Skeletal muscle satellite cell (primary cell): ENCODE results near the gene AGO3.

Experiments
- H3K27me3 ChIP-seq: 2 replicates; pipeline ENCODE4 v1.7.0; 2013; ENCODE audit warnings: low read length; ENCODE audit not compliant: control insufficient read depth, insufficient read depth
- H3K36me3 ChIP-seq: 2 replicates; pipeline ENCODE4 v1.7.0; 2013; ENCODE audit warnings: mild to moderate bottlenecking, control low read depth, low read length; ENCODE audit not compliant: insufficient read depth
- H3K4me1 ChIP-seq: 2 replicates; pipeline ENCODE4 v1.7.0; 2013; ENCODE audit warnings: low read length; ENCODE audit not compliant: control insufficient read depth, insufficient read depth
- H3K4me2 ChIP-seq: 2 replicates; pipeline ENCODE4 v1.7.0; 2013; ENCODE audit warnings: mild to moderate bottlenecking, low read length
- H3K4me3 ChIP-seq: 2 replicates; pipeline ENCODE4 v1.7.0; 2013; ENCODE audit warnings: low read length
- H3K9ac ChIP-seq: 2 replicates; pipeline ENCODE4 v1.7.0; 2013; ENCODE audit warnings: mild to moderate bottlenecking, low read depth, low read length, moderate library complexity
- H3K9me3 ChIP-seq: replicated peaks from 2 replicates; pipeline ENCODE4 v1.7.0; 2013; ENCODE audit warnings: mild to moderate bottlenecking, control low read depth, low read length

Gene AGO3

GRCh38 chr1:35927472-35927871 is 3.4 kb upstream of the AGO3 start:
- Histone ChIP-seq H3K4me3 (no peak overlapping the region), H3K4me2 (no peak overlapping the region), H3K27me3 (no peaks in the 10 kb centered on the region), H3K9me3 (no peaks in the 10 kb centered on the region), H3K36me3 (peaks cover 3% of the 10 kb centered on the region), H3K9ac (no peak overlapping the region), H3K4me1 (peaks cover 4% of the 10 kb centered on the region)

- H3K36me3 ChIP-seq, result peaks cover under 1% of the 10 kb centered on the region
- H3K9ac ChIP-seq, result peak overlapping the region; percentile 99
- H3K4me1 ChIP-seq, result peaks cover 6% of the 10 kb centered on the region
- H3K9me3 ChIP-seq, result no peaks in the 10 kb centered on the region
- H3K27me3 ChIP-seq, result no peaks in the 10 kb centered on the region
- peak overlapping the region; percentile 92 for H3K4me3 ChIP-seq
- H3K4me2 ChIP-seq, result peak overlapping the region; percentile 88
Measured at GRCh38 chr1:35929730-35930592, 944 bp upstream of the AGO3 start.

GRCh38 chr1:35931446-35932157 is 697 bp downstream of the AGO3 start:
- Histone ChIP-seq H3K4me3 (peak overlapping the region; percentile 92), H3K36me3 (no peaks in the 10 kb centered on the region), H3K4me1 (peaks cover 6% of the 10 kb centered on the region), H3K9ac (peak overlapping the region; percentile 99), H3K27me3 (no peaks in the 10 kb centered on the region), H3K4me2 (peak overlapping the region; percentile 88), H3K9me3 (no peaks in the 10 kb centered on the region)

- no peaks in the 10 kb centered on the region for H3K36me3 ChIP-seq
- H3K9me3 ChIP-seq, result no peaks in the 10 kb centered on the region
- H3K4me2 ChIP-seq, result peak overlapping the region; percentile 88
- H3K27me3 ChIP-seq, result no peaks in the 10 kb centered on the region
- peak overlapping the region; percentile 99 for H3K9ac ChIP-seq
- peaks cover 6% of the 10 kb centered on the region for H3K4me1 ChIP-seq
- peak overlapping the region; percentile 92 for H3K4me3 ChIP-seq
Measured at GRCh38 chr1:35932158-35932636, 1.3 kb downstream of the AGO3 start.

GRCh38 chr1:35932941-35933340 is 2.0 kb downstream of the AGO3 start:
- no peak overlapping the region for H3K4me3 ChIP-seq
- no peak overlapping the region for H3K9ac ChIP-seq
- no peaks in the 10 kb centered on the region for H3K36me3 ChIP-seq
- H3K9me3 ChIP-seq, result no peaks in the 10 kb centered on the region
- no peaks in the 10 kb centered on the region for H3K27me3 ChIP-seq
- H3K4me1 ChIP-seq, result peaks cover 6% of the 10 kb centered on the region
- peak overlapping the region; percentile 88 for H3K4me2 ChIP-seq

- H3K27me3 ChIP-seq, result no peaks in the 10 kb centered on the region
- no peak overlapping the region for H3K4me2 ChIP-seq
- no peak overlapping the region for H3K9ac ChIP-seq
- peaks cover 2% of the 10 kb centered on the region for H3K4me1 ChIP-seq
- no peak overlapping the region for H3K4me3 ChIP-seq
- no peaks in the 10 kb centered on the region for H3K9me3 ChIP-seq
- H3K36me3 ChIP-seq, result no peaks in the 10 kb centered on the region
Measured at GRCh38 chr1:35935442-35936388, 4.8 kb downstream of the AGO3 start.

- Histone ChIP-seq H3K36me3 (no peaks in the 10 kb centered on the region), H3K9me3 (no peaks in the 10 kb centered on the region), H3K4me2 (no peak overlapping the region), H3K4me1 (peaks cover 2% of the 10 kb centered on the region), H3K9ac (no peak overlapping the region), H3K4me3 (no peak overlapping the region), H3K27me3 (no peaks in the 10 kb centered on the region)
Measured at GRCh38 chr1:35936838-35937237, 5.9 kb downstream of the AGO3 start.

- no peaks in the 10 kb centered on the region for H3K27me3 ChIP-seq
- H3K36me3 ChIP-seq, result no peaks in the 10 kb centered on the region
- H3K4me3 ChIP-seq, result no peak overlapping the region
- H3K4me1 ChIP-seq, result no peaks in the 10 kb centered on the region
- no peaks in the 10 kb centered on the region for H3K9me3 ChIP-seq
- H3K9ac ChIP-seq, result no peak overlapping the region
- H3K4me2 ChIP-seq, result no peak overlapping the region
Measured at GRCh38 chr1:35939484-35939883, 8.6 kb downstream of the AGO3 start.

- Histone ChIP-seq H3K4me2 (no peak overlapping the region), H3K9me3 (no peaks in the 10 kb centered on the region), H3K9ac (no peak overlapping the region), H3K4me1 (no peaks in the 10 kb centered on the region), H3K4me3 (no peak overlapping the region), H3K27me3 (no peaks in the 10 kb centered on the region), H3K36me3 (no peaks in the 10 kb centered on the region)
Measured at GRCh38 chr1:35945327-35945726, 14.4 kb downstream of the AGO3 start.

- Histone ChIP-seq H3K27me3 (no peaks in the 10 kb centered on the region), H3K4me2 (no peak overlapping the region), H3K9me3 (no peaks in the 10 kb centered on the region), H3K9ac (no peak overlapping the region), H3K4me3 (no peak overlapping the region), H3K4me1 (no peaks in the 10 kb centered on the region), H3K36me3 (peaks cover 1% of the 10 kb centered on the region)
Measured at GRCh38 chr1:35947547-35947946, 16.6 kb downstream of the AGO3 start.

GRCh38 chr1:35958558-35958957 is 27.7 kb downstream of the AGO3 start:
- H3K4me3 ChIP-seq, result no peak overlapping the region
- no peaks in the 10 kb centered on the region for H3K27me3 ChIP-seq
- no peaks in the 10 kb centered on the region for H3K36me3 ChIP-seq
- no peaks in the 10 kb centered on the region for H3K4me1 ChIP-seq
- H3K9ac ChIP-seq, result no peak overlapping the region
- no peak overlapping the region for H3K4me2 ChIP-seq
- no peaks in the 10 kb centered on the region for H3K9me3 ChIP-seq
